Right lobe of liver (tissue), 6 donors: Measurements from ENCODE around the gene EIF4E1B. TPM values are rescaled to one million over a fixed set of nuclear protein-coding genes. Genes with fewer than 3 reads are reported as not detected.

ENCODE experiments used
- ATAC-seq, 4 donors: fragments of 200-7000 bp; cut with Tn5 transposase; one replicate each; pipeline ENCODE4 v1.9.1; 2020; ENCODE audit warnings: mild to moderate bottlenecking in 4 of 4, moderate library complexity in 4 of 4
- DNase-seq, 3 donors: peaks; one replicate each; pipeline ENCODE4 v3.0.0-alpha.2; 2020
- H3K27ac ChIP-seq, 3 donors: fragments of 200-600 bp; one replicate each; pipeline ENCODE4 v1.8.0; 2022
- H3K27me3 ChIP-seq, 2 donors: fragments of 200-600 bp; one replicate each; pipeline ENCODE4 v1.8.0; 2022
- H3K36me3 ChIP-seq, 4 donors: fragments of 200-600 bp; sonication (generic) in 1 of 4; one replicate each; pipeline versions ENCODE4 v1.5.1 to v1.8.0; 2017 to 2022; ENCODE audit warnings: control low read depth in 1 of 4
- H3K4me1 ChIP-seq, 4 donors: fragments of 200-600 bp; sonication (generic) in 1 of 4; one replicate each; pipeline versions ENCODE4 v1.5.1 to v1.8.0; 2017 to 2022; ENCODE audit warnings: control low read depth in 1 of 4
- H3K4me3 ChIP-seq, 3 donors: fragments of 200-600 bp; one replicate each; pipeline ENCODE4 v1.8.0; 2022
- H3K9me3 ChIP-seq, 4 donors: fragments of 200-600 bp; sonication (generic) in 1 of 4; one replicate each; pipeline versions ENCODE4 v1.5.1 to v1.8.0; 2017 to 2022; ENCODE audit warnings: control low read depth in 1 of 4
- POLR2A ChIP-seq: fragments of 450-650 bp; IDR thresholded peaks from one replicate; pipeline ENCODE4 v1.6.1; 2017; ENCODE audit warnings: antibody characterized with exemption, mild to moderate bottlenecking
- WGBS: methylation state at CpG from one replicate; pipeline ENCODE4 v1.1.6; 2018; ENCODE audit warnings: low coverage, low lambda C conversion rate; ENCODE audit not compliant: insufficient coverage; ENCODE audit errors: missing lambda C conversion rate; 5-methylcytosine and 5-hydroxymethylcytosine counted together
- intact Hi-C, 2 donors: fragments of 100-400 bp; cut with DNase I; formaldehyde crosslinking; loops; one replicate each; pipeline versions ENCODE4 v1.11.2 to v1.14.1; 2022
- total RNA-seq, 6 experiments: library from RNA; depleted of rRNA in 2 of 6; stranded (reverse); fragments of >200 nt in 2 of 6; fragmentation: NEBNext Ultra II Directional in 3 of 6; extraction: Animal tissue kit (Norgen Biotek cat#: 25700) in 3 of 6; gene quantifications; one replicate each; pipeline versions ENCODE4 v1.1.0 to v1.2.4, GENCODE V29; 2016 to 2023
- TF ChIP-seq, protein P1 (sequence below), 4 donors: fragments of 200-600 bp in 3 of 4; fragments of 450-650 bp in 1 of 4; IDR thresholded peaks; one replicate each; pipeline versions ENCODE4 v1.5.1 to v1.8.0; 2016 to 2022; ENCODE audit warnings: antibody characterized with exemption in 4 of 4, mild to moderate bottlenecking in 2 of 4
- donor health status: DM: no; HTN: yes; CAD: no.
- donor health status: DM: no; HTN: no; CAD: no.
- donor health status: DM: no; HTN: no; CAD: no.
- donor health status: DM: no; HTN: yes; CAD: no.
- donor health status: DM: no; HTN: yes; CAD: no.

The EIF4E1B gene
- total RNA-seq, 6 experiments from 2014 or later: not detected

DNA sequence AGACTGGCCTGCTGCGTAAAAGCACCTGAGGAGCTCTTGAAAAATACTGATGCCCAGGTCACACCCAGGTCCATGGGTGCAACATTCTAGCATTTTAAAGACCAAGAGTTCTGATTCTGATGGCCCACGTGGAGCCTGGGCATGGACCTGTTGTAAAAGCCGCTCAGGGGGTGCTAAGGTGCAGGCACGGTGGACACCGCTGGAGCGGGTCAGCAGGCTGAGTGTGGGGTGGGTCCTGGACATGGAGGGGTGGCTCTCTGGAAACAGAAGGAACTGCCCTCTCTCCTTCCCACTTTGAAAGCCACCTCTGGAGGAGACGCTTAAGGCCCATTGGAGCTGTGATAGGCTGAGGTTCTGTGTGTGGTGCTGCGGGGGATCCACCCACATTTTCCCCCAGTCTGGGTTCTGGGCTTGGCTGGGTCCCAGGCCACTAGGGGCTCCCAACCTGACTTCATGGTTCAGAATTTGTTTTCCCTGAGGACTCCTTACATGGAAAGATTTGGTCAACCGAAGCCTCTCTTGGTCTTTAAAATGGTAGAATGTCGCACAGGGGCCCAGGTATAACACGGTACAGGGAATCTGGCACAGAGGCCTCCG is 37.1 kb upstream of the EIF4E1B start:
- ATAC-seq: no peak
- no peak overlapping the region for H3K27ac ChIP-seq
- TF ChIP-seq POLR2A: no peak
- no peaks in the 10 kb centered on the region for H3K36me3 ChIP-seq
- H3K9me3 ChIP-seq: no peaks in the 10 kb centered on the region
- no peak for DNase-seq
- no peak overlapping the region for H3K4me3 ChIP-seq
- WGBS: 92% methylated on average over 3 of the region's 12 CpGs
- no peaks in the 10 kb centered on the region for H3K27me3 ChIP-seq
- H3K4me1 ChIP-seq: no peaks in the 10 kb centered on the region
- intact Hi-C loops: no loop called here

DNA sequence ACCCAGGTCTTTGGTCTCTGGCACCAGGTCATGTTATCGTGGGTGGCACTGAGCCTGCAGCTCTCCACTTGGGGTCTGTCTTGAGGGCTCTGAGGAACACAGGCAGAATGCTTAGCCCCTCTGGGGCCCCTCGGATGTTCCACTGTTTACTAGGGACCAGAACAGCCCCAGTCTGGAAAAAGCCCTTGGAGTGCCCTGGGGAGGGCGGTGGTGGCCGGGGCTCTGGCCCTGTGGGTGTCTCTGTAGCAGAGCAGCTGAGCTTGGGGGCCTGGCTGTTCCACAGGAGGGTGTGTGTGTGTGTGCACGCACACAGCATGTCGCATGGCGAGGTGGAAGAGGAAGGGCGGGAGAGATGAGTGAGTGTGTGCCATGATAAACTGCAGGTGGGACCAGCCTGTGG is 35.9 kb upstream of the EIF4E1B start:
- TF ChIP-seq, protein P1, sequence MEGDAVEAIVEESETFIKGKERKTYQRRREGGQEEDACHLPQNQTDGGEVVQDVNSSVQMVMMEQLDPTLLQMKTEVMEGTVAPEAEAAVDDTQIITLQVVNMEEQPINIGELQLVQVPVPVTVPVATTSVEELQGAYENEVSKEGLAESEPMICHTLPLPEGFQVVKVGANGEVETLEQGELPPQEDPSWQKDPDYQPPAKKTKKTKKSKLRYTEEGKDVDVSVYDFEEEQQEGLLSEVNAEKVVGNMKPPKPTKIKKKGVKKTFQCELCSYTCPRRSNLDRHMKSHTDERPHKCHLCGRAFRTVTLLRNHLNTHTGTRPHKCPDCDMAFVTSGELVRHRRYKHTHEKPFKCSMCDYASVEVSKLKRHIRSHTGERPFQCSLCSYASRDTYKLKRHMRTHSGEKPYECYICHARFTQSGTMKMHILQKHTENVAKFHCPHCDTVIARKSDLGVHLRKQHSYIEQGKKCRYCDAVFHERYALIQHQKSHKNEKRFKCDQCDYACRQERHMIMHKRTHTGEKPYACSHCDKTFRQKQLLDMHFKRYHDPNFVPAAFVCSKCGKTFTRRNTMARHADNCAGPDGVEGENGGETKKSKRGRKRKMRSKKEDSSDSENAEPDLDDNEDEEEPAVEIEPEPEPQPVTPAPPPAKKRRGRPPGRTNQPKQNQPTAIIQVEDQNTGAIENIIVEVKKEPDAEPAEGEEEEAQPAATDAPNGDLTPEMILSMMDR (IDR thresholded peaks at IDR 0.05): no peak
- no peak for TF ChIP-seq POLR2A
- ATAC-seq (no peak), DNase-seq (no peak)
- H3K4me1 ChIP-seq: no peaks in the 10 kb centered on the region
- intact Hi-C loops: no loop called here
- 90% methylated on average over 2 of the region's 8 CpGs for WGBS
- no peak overlapping the region for H3K27ac ChIP-seq
- H3K9me3 ChIP-seq: no peaks in the 10 kb centered on the region
- H3K27me3 ChIP-seq: no peaks in the 10 kb centered on the region
- H3K4me3 ChIP-seq: no peak overlapping the region
- no peaks in the 10 kb centered on the region for H3K36me3 ChIP-seq

DNA sequence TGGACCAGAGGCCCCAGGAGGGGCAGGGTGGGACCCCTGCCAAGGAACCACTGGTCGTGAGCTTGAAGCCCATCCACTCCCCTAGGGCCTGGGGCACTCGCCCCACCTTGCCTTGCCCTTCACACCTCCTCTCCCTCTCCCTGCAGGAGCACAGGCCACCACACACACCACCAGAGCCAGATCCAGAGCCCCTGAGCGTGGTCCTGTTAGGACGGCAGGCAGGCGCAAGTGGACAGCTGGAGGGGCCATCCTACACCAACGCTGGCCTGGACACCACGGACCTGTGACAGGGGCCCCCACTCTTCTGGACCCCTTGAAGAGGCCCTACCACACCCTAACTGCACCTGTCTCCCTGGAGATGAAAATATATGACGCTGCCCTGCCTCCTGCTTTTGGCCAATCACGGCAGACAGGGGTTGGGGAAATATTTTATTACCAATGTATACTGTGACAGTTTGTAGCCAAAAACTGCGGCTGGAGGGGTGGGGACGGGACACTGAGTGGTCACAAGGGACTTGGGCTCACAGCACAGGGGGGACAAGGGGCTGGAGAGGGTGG is 35.0 kb upstream of the EIF4E1B start:
- intact Hi-C loops: no loop called here
- WGBS: 81% methylated on average over 6 of the region's 11 CpGs
- H3K9me3 ChIP-seq: no peaks in the 10 kb centered on the region
- DNase-seq (no peak), ATAC-seq (no peak)
- no peak overlapping the region for H3K4me3 ChIP-seq
- TF ChIP-seq POLR2A: no peak
- TF ChIP-seq, protein P1 (IDR thresholded peaks at IDR 0.05): no peak
- H3K4me1 ChIP-seq: no peaks in the 10 kb centered on the region
- H3K27me3 ChIP-seq: no peaks in the 10 kb centered on the region
- H3K27ac ChIP-seq: no peak overlapping the region
- no peaks in the 10 kb centered on the region for H3K36me3 ChIP-seq

DNA sequence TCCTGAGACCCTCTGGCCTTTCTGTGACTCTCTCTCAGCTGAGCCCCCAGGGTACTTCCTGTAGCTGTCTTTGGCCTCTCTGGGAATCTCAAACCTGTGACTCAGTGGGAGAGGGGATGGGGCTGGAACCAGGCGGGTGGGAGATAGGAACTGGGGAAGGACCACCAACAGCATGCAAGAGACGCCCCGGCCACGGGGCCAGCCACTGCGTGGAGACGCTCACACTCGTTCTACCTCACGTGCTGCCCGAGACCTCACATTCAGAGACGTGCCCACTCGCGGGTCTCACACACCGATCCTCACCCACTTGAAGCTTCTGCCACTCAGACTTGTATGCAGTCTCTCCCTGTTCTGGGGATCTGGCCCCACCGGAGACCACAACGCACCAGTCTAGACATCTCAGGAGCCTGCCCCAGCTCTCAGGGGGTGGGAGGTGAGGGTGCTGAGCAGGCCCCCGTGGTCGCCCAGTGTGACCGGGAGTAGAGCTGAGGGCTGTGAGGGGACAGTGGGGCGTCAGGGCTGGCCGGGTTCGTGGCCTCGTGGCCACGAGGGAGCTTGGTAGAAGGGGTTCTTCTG is 34.3 kb upstream of the EIF4E1B start:
- intact Hi-C loops: no loop called here
- no peak overlapping the region for H3K4me3 ChIP-seq
- no peak for ATAC-seq
- H3K27ac ChIP-seq: no peak overlapping the region
- no peaks in the 10 kb centered on the region for H3K36me3 ChIP-seq
- no peaks in the 10 kb centered on the region for H3K9me3 ChIP-seq
- TF ChIP-seq, protein P1 (IDR thresholded peaks at IDR 0.05): no peak
- no peak for TF ChIP-seq POLR2A
- no peaks in the 10 kb centered on the region for H3K27me3 ChIP-seq
- DNase-seq: peak in 1 of 3 donors; percentile 37
- H3K4me1 ChIP-seq: no peaks in the 10 kb centered on the region
- 67% methylated on average over 4 of the region's 23 CpGs for WGBS

DNA sequence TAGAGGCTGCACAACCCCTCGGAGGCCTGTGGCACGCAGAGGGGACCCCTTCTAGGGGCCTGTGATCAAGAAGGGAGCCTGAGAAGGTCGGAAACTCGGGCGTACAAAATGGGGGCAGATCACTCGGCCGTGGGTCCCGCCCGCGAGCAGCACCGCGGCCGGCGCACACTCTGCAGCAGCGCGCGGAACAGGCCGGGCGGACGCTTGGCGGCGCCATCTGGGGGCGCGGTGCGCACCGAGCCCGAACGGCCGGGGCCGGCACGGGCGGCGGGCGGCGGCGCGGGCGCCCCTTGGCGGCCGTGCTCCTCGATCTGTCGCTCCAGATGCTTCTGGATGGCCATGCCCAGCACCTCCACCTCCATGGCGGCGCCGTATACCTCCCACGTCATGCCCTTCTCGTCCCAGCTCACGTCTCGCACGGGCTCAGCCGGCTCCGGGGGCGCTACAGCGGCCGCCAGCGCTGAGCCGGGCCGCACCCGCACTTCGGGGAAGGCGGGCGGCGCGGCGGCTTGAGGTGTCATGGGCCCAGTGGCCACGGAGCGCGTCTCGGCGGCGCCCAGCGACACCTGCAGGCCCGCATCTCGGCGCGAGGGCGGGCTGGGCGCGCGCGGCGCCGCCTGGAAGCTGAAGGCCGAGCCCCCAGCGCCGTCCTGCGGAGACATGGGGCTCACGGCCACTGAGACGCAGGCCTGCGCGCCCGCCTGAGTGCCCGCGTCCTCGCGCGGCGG is 33.6 kb upstream of the EIF4E1B start:
- Histone ChIP-seq H3K27ac (no peak overlapping the region), H3K4me1 (no peaks in the 10 kb centered on the region), H3K27me3 (no peaks in the 10 kb centered on the region), H3K36me3 (no peaks in the 10 kb centered on the region), H3K4me3 (peak overlapping the region; percentile 21 to 50 (median 33)), H3K9me3 (no peaks in the 10 kb centered on the region)
- 0% methylated on average over 5 of the region's 98 CpGs for WGBS
- intact Hi-C loops: no loop called here
- DNase-seq (peak; percentile 57 to 65 (median 62)), ATAC-seq (peak; percentile 67 to 87 (median 80))
- no peak for TF ChIP-seq POLR2A
- TF ChIP-seq, protein P1 (IDR thresholded peaks at IDR 0.05): peak; percentile 3 to 59 (median 28)
